MM.1S (cell line): ENCODE data around the gene RTN4RL2.

Experiments used
- DNase-seq: peaks from one replicate; pipeline ENCODE4 v3.0.0-alpha.2; 2015
- H2AFZ ChIP-seq: fragments of 300-600 bp; sonication (generic); 2 replicates; pipeline ENCODE4 v1.6.0; 2016; ENCODE audit warnings: antibody characterized with exemption, low read length
- H3F3A ChIP-seq: fragments of 300-600 bp; sonication (generic); 2 replicates; pipeline ENCODE4 v1.6.1; 2016; ENCODE audit warnings: mild to moderate bottlenecking, antibody characterized with exemption, low read length, moderate library complexity, mixed read lengths; ENCODE audit not compliant: insufficient read depth
- H3K27ac ChIP-seq: fragments of 300-600 bp; sonication (generic); 2 replicates; pipeline ENCODE4 v1.5.1; 2016; ENCODE audit warnings: mild to moderate bottlenecking, low read length
- H3K27me3 ChIP-seq: fragments of 300-600 bp; sonication (generic); replicated peaks from 2 replicates; pipeline ENCODE4 v1.6.0; 2016; ENCODE audit warnings: low read length; ENCODE audit not compliant: insufficient read depth
- H3K36me3 ChIP-seq: fragments of 300-600 bp; sonication (generic); replicated peaks from 2 replicates; pipeline ENCODE4 v1.6.1; 2016; ENCODE audit warnings: mild to moderate bottlenecking, low read length, mixed read lengths; ENCODE audit not compliant: insufficient read depth
- H3K4me1 ChIP-seq: fragments of 300-600 bp; sonication (generic); 2 replicates; pipeline ENCODE4 v1.6.1; 2016; ENCODE audit warnings: low read length, mixed read lengths
- H3K4me2 ChIP-seq: fragments of 300-600 bp; sonication (generic); 2 replicates; pipeline ENCODE4 v1.6.0; 2016; ENCODE audit warnings: low read depth, low read length
- H3K4me3 ChIP-seq: fragments of 300-600 bp; sonication (generic); 2 replicates; pipeline ENCODE4 v1.5.1; 2016; ENCODE audit warnings: low read length, mixed read lengths
- H3K79me2 ChIP-seq: fragments of 300-600 bp; sonication (generic); 2 replicates; pipeline ENCODE4 v1.6.1; 2016; ENCODE audit warnings: mixed run types, low read length, mixed read lengths
- H3K9ac ChIP-seq: fragments of 300-600 bp; sonication (generic); 2 replicates; pipeline ENCODE4 v1.6.1; 2016; ENCODE audit warnings: low read length, mixed read lengths
- H3K9me2 ChIP-seq: fragments of 300-600 bp; sonication (generic); replicated peaks from 2 replicates; pipeline ENCODE4 v1.6.1; 2016; ENCODE audit warnings: mild to moderate bottlenecking, low read length, mixed read lengths; ENCODE audit not compliant: insufficient read depth
- H3K9me3 ChIP-seq: fragments of 300-600 bp; sonication (generic); replicated peaks from 2 replicates; pipeline ENCODE4 v1.6.1; 2016; ENCODE audit warnings: mild to moderate bottlenecking, low read length, mixed read lengths; ENCODE audit not compliant: insufficient read depth
- H4K20me1 ChIP-seq: fragments of 300-600 bp; sonication (generic); 2 replicates; pipeline ENCODE4 v1.6.1; 2016; ENCODE audit warnings: mild to moderate bottlenecking, low read length, moderate library complexity, mixed read lengths; ENCODE audit not compliant: insufficient read depth
- CTCF ChIP-seq: fragments of 300-600 bp; sonication (generic); IDR thresholded peaks from 2 replicates; pipeline ENCODE4 v1.5.1; 2016; ENCODE audit warnings: antibody characterized with exemption, low read length, mixed read lengths
- EZH2 ChIP-seq: fragments of 300-600 bp; sonication (generic); optimal IDR thresholded peaks from 2 replicates; pipeline ENCODE3; 2017; ENCODE audit warnings: low read depth, mild to moderate bottlenecking, antibody characterized with exemption, low read length, mixed read lengths
- EZH2phosphoT487 ChIP-seq: fragments of 300-600 bp; sonication (generic); IDR thresholded peaks from 2 replicates; pipeline ENCODE4 v1.6.1; 2018; ENCODE audit warnings: antibody characterized with exemption, low read length

Gene RTN4RL2

GRCh38 chr11:57523419-57523818, 63.1 kb downstream of the RTN4RL2 start:
- DNase-seq, result no peak
- Histone ChIP-seq H4K20me1 (no peaks in the 10 kb centered on the region), H3K79me2 (peaks cover 14% of the 10 kb centered on the region), H3K4me2 (no peak overlapping the region), H3K9me2 (no peaks in the 10 kb centered on the region), H3K9me3 (no peaks in the 10 kb centered on the region), H3K27ac (no peak overlapping the region), H3K4me3 (no peak overlapping the region), H2AFZ (no peak overlapping the region), H3F3A (no peaks in the 10 kb centered on the region), H3K4me1 (no peaks in the 10 kb centered on the region), H3K36me3 (no peaks in the 10 kb centered on the region), H3K9ac (no peak overlapping the region), H3K27me3 (no peaks in the 10 kb centered on the region)
- TF ChIP-seq EZH2phosphoT487 (no peak), EZH2 (no peak), CTCF (no peak)
